Measurements from ENCODE around the gene TEX44. TPM values are rescaled to one million over a fixed set of nuclear protein-coding genes. Genes with fewer than 3 reads are reported as not detected.
A peak's percentile ranks its signal among the peaks of the same experiment; 100 is the strongest.
"Not testable (repeated sequence)": the region's sequence is repeated elsewhere in the genome, so short reads cannot be mapped to it uniquely, and the experiment has no call there.

TEX44 gene
- not detected in 2 replicates for total RNA-seq (2014; rRNA removed; shearing (Covaris generic))

GRCh38 chr2:231592636-231593145, at the start of gene TEX44:
Gene TEX44, plus strand, starts transcription at chr2:231592864. Its CDS starts 88 bp downstream, at chr2:231592952.
- no peak for DNase-seq (ENCODE audit: low spot score)

GRCh38 chr2:231545105-231545902, 47.4 kb upstream of the TEX44 start:
- DNase-seq (ENCODE audit: low spot score), result peak; percentile 79

GRCh38 chr2:231546014-231546715, 46.5 kb upstream of the TEX44 start:
- no peak for DNase-seq (ENCODE audit: low spot score)

GRCh38 chr2:231547315-231548110, 45.2 kb upstream of the TEX44 start:
- DNase-seq (ENCODE audit: low spot score), result no peak

- no peak for DNase-seq (ENCODE audit: low spot score)
Observed at GRCh38 chr2:231548752-231549151, 43.9 kb upstream of the TEX44 start.

- no peak for DNase-seq (ENCODE audit: low spot score)
Observed at GRCh38 chr2:231549446-231550239, 43.0 kb upstream of the TEX44 start.

- no peak for DNase-seq (ENCODE audit: low spot score)
Observed at GRCh38 chr2:231552752-231553151, 39.9 kb upstream of the TEX44 start.

- no peak for DNase-seq (ENCODE audit: low spot score)
Observed at GRCh38 chr2:231554327-231554726, 38.3 kb upstream of the TEX44 start.

- DNase-seq (ENCODE audit: low spot score), result no peak
Observed at GRCh38 chr2:231554748-231555545, 37.7 kb upstream of the TEX44 start.

- not testable (repeated sequence) for DNase-seq (ENCODE audit: low spot score)
Observed at GRCh38 chr2:231556496-231556895, 36.2 kb upstream of the TEX44 start.

- DNase-seq (ENCODE audit: low spot score), result no peak
Observed at GRCh38 chr2:231556981-231557380, 35.7 kb upstream of the TEX44 start.

- DNase-seq (ENCODE audit: low spot score), result peak; percentile 58
Observed at GRCh38 chr2:231557571-231558217, 35.0 kb upstream of the TEX44 start.

- DNase-seq (ENCODE audit: low spot score), result peak; percentile 67
Observed at GRCh38 chr2:231563378-231563961, 29.2 kb upstream of the TEX44 start.

- no peak for DNase-seq (ENCODE audit: low spot score)
Observed at GRCh38 chr2:231565887-231566594, 26.6 kb upstream of the TEX44 start.

- no peak for DNase-seq (ENCODE audit: low spot score)
Observed at GRCh38 chr2:231567159-231567558, 25.5 kb upstream of the TEX44 start.

GRCh38 chr2:231568098-231568784, 24.4 kb upstream of the TEX44 start:
- DNase-seq (ENCODE audit: low spot score), result no peak

GRCh38 chr2:231568785-231569435, 23.8 kb upstream of the TEX44 start:
- no peak for DNase-seq (ENCODE audit: low spot score)

- DNase-seq (ENCODE audit: low spot score), result not testable (repeated sequence)
Observed at GRCh38 chr2:231570915-231571314, 21.7 kb upstream of the TEX44 start.
